Activated CD8-positive, alpha-beta T cell treated with anti-CD3 and anti-CD28 coated beads for 36 hours (primary cell): Measurements from ENCODE around the gene KISS1R. TPM values are rescaled to one million over a fixed set of nuclear protein-coding genes. Genes with fewer than 3 reads are reported as not detected.

ENCODE experiments used
- ATAC-seq: fragments of 200-7000 bp; cut with Tn5 transposase; one replicate; pipeline ENCODE4 v1.10.0; 2021; ENCODE audit warnings: mild to moderate bottlenecking, moderate library complexity
- CTCF ChIA-PET: fragments of 350-600 bp; sonication (Branson Sonifier 250); formaldehyde crosslinking; loops from one replicate; lab custom pipeline; 2021; ENCODE audit warnings: antibody characterized with exemption; lab: Charles Lee
- POLR2A ChIA-PET: fragments of 350-600 bp; sonication (Branson Sonifier 250); formaldehyde crosslinking; loops from one replicate; lab custom pipeline; 2021; ENCODE audit warnings: antibody characterized with exemption; lab: Charles Lee
- DNase-seq: peaks from one replicate; pipeline ENCODE4 v3.0.0-alpha.2; 2020
- H3K27ac Mint-ChIP-seq: one replicate; pipeline ENCODE4 v1.8.0; 2021; ENCODE audit warnings: mild to moderate bottlenecking, mixed read lengths
- H3K27me3 Mint-ChIP-seq: one replicate; pipeline ENCODE4 v1.8.0; 2021; ENCODE audit warnings: mixed read lengths
- H3K36me3 Mint-ChIP-seq: one replicate; pipeline ENCODE4 v1.8.0; 2021; ENCODE audit warnings: low read depth, mixed read lengths
- H3K4me1 Mint-ChIP-seq: one replicate; pipeline ENCODE4 v1.8.0; 2021; ENCODE audit warnings: low read depth, mixed read lengths
- H3K4me3 Mint-ChIP-seq: one replicate; pipeline ENCODE4 v1.8.0; 2021; ENCODE audit warnings: mild to moderate bottlenecking, moderate library complexity, mixed read lengths
- H3K9me3 Mint-ChIP-seq: one replicate; pipeline ENCODE4 v1.8.0; 2021; ENCODE audit warnings: mixed read lengths
- CTCF ChIP-seq: fragments of 200-600 bp; IDR thresholded peaks from one replicate; pipeline ENCODE4 v1.8.0; 2022; ENCODE audit warnings: antibody characterized with exemption, mild to moderate bottlenecking
- intact Hi-C: fragments of 100-400 bp; cut with micrococcal nuclease; formaldehyde crosslinking; loops from one replicate; pipeline ENCODE4 v1.10.0; 2022
- total RNA-seq, 2 experiments: library from RNA; stranded (reverse); gene quantifications; one replicate each; pipeline ENCODE4 v1.2.3, GENCODE V29; 2021

Gene KISS1R
- total RNA-seq, 2 experiments from 2014 or later, result 14.0 to 15.5 TPM

DNA sequence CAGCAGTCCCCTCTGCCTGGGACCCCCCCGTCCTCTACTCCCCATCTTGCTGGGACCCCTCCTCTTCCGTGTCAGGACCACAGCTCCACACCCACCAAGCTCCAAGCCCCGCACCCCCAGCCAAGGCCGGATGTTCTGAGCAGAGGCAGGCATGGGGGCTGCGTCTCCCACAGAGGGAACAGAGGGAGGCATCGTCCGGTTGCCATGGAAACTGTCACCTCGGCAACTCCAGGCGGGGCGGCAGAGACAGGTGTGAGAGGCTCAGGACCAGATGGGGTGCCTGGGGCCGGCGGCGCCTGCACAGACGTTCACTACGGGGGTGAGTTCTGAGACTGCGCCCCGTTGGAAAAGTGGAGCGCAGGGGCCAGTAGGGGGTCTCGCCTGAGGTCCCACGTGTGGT is 18.5 kb upstream of the KISS1R start:
- Mint-ChIP-seq H3K36me3 (peaks cover 9% of the 10 kb centered on the region), H3K4me3 (no peak overlapping the region), H3K9me3 (no peaks in the 10 kb centered on the region), H3K27me3 (no peaks in the 10 kb centered on the region), H3K4me1 (peaks cover 13% of the 10 kb centered on the region), H3K27ac (no peak overlapping the region)
- DNase-seq, result peak; percentile 57
- ATAC-seq, result peak; percentile 28
- no peak for TF ChIP-seq CTCF
- intact Hi-C loops, result no loop called here
- POLR2A ChIA-PET, result interaction anchor here (1.2 kb wide), 1 partner anchor 11 kb away, joined by 3 read pairs; no protein-coding TSS in a partner anchor
- CTCF ChIA-PET, result no interaction called here

DNA sequence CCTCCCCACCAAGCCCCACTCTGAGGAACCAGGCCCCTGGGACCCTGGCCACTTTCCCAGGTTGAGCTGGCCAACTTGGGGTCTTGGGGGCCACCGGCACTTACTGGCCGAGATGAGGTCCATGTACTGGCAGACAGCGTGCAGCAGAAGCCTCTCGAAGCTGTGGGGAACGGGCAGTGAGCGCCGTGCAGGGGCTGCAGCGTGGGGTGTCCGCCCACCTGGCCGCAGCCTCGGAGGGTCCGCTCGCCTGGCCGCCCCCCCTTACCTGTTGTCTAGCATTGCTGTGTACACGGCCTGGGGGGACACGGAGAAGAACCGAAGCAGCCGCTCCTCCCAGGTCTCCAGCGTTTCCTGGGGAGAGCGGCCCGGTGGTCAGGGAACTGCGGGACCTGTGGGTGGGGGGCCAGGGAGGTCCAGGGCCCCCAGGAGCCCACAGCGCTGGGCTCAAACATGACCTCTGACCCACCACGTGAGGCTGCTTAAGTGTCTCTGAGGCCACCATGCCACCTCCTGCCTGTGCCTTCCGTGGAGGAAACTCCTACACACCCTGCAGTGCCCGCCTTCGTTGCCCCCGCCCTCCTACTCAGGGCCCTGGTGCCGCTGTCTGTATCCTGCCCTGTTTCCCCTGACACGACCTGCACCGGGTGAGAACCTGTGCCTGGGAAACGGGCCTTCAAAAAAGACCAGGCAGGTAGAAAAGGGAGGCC is 17.6 kb upstream of the KISS1R start:
- H3K27me3 Mint-ChIP-seq, result no peaks in the 10 kb centered on the region
- ChIA-PET POLR2A (no interaction called here), CTCF (no interaction called here)
- intact Hi-C loops, result no loop called here
- peaks cover 12% of the 10 kb centered on the region for H3K36me3 Mint-ChIP-seq
- peaks cover 19% of the 10 kb centered on the region for H3K4me1 Mint-ChIP-seq
- no peak overlapping the region for H3K27ac Mint-ChIP-seq
- TF ChIP-seq CTCF, result no peak
- H3K4me3 Mint-ChIP-seq, result no peak overlapping the region
- H3K9me3 Mint-ChIP-seq, result no peaks in the 10 kb centered on the region
- DNase-seq (no peak), ATAC-seq (no peak)

DNA sequence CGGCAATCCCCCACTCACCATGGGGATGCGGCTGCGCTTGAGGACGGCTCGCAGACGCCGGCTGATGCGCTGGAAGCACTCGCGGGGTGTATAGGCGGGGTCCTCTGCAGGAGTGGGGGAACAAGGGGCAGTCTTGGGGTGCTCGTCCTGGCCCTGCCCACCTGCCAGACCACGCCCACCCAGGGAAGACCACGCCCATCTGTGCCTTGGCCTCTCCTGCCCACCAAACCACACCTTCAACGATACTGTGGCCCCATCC is 17.2 kb upstream of the KISS1R start:
- TF ChIP-seq CTCF, result no peak
- DNase-seq (no peak), ATAC-seq (peak; percentile 19)
- CTCF ChIA-PET, result no interaction called here
- intact Hi-C loops, result no loop called here
- Mint-ChIP-seq H3K9me3 (no peaks in the 10 kb centered on the region), H3K27ac (no peak overlapping the region), H3K36me3 (peaks cover 12% of the 10 kb centered on the region), H3K4me3 (no peak overlapping the region), H3K27me3 (no peaks in the 10 kb centered on the region), H3K4me1 (peaks cover 20% of the 10 kb centered on the region)
- POLR2A ChIA-PET, result no interaction called here

GRCh38 chr19:900302-901111 is 16.6 kb upstream of the KISS1R start:
- no peak for TF ChIP-seq CTCF
- peak; percentile 65 for ATAC-seq
- peaks cover 12% of the 10 kb centered on the region for H3K36me3 Mint-ChIP-seq
- no peak overlapping the region for H3K27ac Mint-ChIP-seq
- peaks cover 21% of the 10 kb centered on the region for H3K4me1 Mint-ChIP-seq
- POLR2A ChIA-PET, result no interaction called here
- no peak overlapping the region for H3K4me3 Mint-ChIP-seq
- DNase-seq, result peak; percentile 48
- H3K27me3 Mint-ChIP-seq, result no peaks in the 10 kb centered on the region
- CTCF ChIA-PET, result no interaction called here
- intact Hi-C loops, result no loop called here
- no peaks in the 10 kb centered on the region for H3K9me3 Mint-ChIP-seq
